GM19395 (cell line): ENCODE measurements around the gene MT1X.
A peak's percentile ranks its signal among the peaks of the same experiment; 100 is the strongest.

ENCODE experiments used
- ATAC-seq: cut with Tn5 transposase; IDR thresholded peaks from one replicate; pipeline ENCODE4 v1.9.1; 2021; ENCODE audit warnings: mild to moderate bottlenecking, moderate library complexity; ENCODE audit not compliant: unreplicated experiment

Gene MT1X

DNA sequence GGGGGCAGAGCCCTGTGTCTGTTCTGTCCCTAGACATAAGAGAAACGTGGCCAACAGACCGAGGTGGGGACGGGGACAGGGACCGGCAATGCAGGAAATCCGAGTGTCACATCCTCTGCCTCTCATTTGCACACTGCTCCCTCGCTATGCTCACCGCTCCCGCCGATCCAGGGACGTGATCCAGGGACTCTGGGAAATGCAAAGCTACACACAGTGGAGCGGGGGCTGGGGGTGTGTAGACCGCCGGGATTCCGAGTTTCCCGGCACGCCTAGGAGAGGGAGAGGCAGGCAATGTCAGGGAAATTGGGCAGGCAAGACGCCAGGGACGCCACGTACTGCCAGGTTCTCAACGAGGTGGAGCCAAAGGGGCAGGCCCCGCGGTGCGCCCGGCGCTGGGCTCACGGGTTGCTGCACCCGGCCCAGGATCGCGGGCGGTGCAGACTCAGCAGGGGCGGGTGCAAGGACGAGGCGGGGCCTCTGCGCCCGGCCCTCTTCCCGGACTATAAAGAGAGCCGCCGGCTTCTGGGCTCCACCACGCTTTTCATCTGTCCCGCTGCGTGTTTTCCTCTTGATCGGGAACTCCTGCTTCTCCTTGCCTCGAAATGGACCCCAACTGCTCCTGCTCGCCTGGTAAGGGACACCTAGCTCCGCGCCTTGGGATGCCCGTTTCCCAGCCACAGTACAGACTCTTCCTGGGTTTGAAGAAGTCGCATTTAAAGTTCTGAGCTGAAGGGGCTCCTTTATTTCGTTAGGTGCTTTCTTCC, at the start of gene MT1X:
MT1X (plus strand) TSS at position 532 of the 764 bp plus-strand sequence; CDS start at position 603, 71 bp downstream.
- ATAC-seq: peak; percentile 95

DNA sequence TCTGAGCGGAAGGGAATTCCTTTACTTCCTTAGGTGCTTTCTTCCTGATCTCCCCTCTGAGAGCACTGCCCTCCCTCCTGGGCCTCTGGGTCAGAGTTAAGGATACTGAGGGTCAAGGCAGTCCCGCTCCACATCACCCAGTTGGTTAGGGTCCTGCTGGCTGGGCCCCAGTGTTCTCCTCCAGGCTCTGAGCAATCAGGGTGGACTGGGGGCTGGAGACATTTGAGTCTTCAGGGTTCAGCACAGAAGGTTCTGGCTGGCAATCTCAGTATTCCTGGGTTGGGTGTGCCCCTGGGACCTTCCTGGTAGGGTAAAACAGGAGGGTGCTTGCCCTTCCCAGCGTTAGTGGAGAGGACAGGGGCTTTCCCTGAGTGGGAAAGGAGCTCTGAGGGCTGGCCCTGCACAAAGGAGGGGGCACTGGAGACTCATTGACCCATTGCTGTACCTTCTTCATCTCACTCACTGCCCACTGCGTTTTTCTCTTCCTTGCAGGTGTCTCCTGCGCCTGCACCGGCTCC, 49.4 kb upstream of the MT1X start:
- ATAC-seq: no peak

DNA sequence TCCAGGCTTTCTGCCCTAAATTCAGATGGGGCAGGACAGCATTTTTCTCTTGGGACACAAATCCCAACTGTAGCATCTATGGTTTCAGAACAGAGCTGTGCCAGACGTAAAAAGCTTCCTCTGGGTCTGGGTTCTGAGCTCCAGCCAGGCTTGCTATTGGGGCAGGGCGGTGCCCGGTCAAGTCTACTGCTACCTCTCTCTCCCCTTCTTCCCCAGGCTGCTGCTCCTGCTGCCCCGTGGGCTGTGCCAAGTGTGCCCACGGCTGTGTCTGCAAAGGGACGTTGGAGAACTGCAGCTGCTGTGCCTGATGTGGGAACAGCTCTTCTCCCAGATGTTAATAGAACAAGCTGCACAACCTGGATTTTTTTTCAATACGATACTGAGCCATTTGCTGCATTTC, 48.7 kb upstream of the MT1X start:
- no peak for ATAC-seq

DNA sequence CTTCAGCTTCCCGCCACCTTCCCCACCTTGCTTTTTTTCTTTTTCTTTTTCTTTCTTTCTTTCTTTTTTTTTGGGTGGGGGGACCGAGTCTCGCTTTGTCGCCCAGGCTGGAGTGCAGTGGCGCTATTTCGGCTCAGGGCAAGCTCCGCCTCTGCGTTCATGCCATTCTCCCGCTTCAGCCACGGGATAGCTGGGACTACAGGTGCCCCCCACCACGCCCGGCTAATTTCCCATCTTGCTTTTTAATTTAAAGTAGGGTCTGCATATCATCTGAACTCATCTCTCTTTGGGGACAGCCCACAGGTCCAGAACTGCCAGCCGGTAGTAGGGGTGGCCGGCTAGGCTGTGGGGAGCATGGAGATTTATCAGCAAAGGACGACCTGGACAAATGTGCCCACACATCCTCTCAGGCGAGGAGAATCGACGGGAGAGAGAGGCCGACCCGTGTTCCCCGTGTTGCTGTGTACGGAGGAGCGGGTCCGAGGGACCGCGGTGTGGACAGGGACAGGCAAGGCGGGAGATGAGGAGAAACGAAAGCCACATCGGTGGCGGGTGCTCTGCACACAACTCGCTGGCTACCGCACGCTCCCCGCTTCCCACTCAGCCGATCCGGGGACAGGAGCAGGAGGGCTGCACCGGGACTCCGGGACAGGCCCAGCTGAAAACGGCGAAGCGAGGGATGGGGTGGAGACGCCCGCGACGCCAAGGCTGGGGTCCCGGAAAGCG, 47.4 kb upstream of the MT1X start:
- no peak for ATAC-seq

DNA sequence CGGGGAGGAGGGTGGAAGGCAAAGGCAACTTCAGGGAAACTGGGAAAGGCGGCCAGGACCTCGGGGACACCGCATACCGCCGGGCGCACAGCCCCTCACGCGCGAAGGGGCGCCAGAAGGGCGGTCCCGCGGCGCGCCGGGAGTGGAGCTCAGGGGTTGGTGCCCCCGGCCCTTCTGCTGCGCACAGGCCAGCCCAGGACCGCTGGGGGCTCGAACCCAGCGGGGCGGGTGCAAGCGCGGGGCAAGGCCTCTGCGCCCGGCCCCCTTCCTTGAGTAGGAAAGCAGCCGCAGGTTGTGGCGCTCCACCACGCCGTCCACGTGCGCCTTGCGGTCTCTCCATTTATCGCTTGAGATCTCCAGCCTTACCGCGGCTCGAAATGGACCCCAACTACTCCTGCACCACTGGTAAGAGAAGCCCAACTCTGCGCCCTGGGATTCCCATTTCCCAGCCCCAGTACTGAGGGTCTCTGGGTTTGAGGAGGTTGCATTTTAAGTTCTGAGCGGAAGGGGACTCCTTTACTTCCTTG, 46.8 kb upstream of the MT1X start:
- no peak for ATAC-seq

DNA sequence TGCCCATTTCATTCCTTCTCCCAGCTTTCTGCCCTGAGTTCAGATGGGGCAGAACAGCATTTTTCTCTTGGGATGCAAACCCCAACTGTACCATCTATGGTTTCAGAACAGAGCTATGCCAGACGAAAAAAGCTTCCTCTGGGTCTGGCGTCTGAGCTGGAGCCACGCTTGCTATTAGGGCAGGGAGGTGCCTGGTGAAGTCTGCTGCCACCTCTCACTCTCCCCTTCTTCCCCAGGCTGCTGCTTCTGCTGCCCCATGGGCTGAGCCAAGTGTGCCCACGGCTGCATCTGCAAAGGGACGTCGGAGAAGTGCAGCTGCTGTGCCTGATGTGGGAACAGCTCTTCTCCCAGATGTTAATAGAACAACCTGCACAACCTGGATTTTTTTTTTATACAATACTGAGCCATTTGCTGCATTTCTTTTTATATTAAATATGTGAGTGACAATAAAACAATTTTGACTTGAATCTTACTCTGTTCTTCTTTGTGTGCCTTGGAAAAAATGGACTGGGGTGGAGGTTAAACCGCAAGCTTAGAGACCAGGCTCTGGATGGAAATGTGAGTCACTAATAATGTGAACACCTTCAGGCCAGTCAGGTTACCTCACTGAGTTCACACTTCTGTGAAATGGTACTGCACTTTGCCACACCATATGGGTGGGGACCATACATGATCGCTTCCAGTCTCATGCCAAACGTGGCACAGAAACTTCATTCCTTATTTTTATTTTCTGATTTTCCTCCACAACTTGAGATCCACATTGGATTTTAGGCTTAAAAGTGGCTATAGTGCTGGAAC, 45.5 kb upstream of the MT1X start:
- no peak for ATAC-seq

DNA sequence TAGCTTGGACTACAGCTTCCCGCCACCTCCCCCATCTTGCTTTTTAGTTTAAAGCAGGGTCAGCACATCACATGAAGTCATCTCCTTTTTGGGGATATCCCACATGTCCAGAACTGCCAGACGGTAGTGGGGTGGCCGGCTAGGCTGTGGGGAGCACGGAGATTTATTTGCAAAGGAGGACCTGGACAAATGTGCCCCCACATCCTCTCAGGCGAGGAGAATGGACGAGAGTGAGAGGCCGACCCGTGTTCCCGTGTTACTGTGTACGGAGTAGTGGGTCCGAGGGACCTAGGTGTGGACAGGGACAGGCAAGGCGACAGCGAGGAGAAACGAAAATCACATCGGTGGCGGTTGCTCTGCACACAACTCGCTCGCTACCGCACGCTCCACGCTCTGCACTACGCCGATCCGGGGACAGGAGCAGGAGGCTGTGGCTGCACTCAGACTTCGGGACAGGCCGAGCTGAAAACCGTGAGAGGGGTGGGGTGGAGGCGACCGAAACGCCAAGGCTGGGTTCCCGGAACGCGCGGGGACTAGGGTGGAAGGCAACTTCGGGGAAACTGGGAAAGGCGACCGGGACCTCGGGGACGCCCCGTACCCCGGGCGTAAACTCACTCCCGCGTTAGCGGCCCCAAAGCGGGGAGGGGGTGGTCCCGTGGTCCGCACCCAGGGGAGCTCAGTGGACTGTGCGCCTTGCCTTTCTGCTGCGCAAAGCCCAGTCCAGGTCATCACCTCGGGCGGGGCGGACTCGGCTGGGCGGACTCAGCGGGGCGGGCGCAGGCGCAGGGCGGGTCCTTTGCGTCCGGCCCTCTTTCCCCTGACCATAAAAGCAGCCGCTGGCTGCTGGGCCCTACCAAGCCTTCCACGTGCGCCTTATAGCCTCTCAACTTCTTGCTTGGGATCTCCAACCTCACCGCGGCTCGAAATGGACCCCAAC, 44.2 kb upstream of the MT1X start, which contains the start of gene MT1A:
MT1A (plus strand) TSS at position 853 of the 937 bp plus-strand sequence; CDS start at position 926, 73 bp downstream.
- no peak for ATAC-seq

DNA sequence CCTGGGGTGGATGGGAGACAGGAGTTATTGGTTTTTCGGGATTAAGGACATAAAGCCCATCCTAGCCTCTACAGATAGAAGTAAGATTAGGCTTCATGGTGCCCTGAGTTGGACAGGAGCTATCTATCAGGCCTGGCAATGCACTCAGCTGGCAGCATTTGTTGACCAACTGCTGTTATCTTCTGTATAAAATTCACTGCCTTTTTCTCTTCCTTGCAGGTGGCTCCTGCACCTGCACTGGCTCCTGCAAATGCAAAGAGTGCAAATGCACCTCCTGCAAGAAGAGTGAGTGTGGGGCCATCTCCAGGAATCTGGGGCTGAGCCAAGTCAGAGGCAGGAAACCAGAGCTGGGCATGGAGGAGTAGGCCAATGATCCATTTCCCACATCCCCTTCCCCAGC, 43.2 kb upstream of the MT1X start:
- no peak for ATAC-seq

DNA sequence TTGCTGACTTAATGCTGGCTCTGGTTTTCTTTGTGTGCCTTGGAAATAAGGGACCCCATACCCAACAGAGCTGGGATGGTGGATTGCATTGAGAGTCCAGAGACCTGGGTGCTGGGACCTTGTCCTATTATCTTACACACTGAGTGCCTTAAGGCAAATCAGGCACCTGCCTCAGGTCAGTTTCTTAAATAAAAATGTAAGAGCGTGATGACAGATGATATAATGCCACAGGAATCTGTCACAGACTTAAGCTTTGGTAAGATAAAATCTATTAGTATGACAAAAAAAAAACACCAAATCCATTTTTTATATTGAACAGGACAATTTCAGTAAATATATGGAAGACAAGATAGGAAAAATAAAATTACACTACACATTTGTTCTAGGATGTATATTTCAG, 42.2 kb upstream of the MT1X start:
- no peak for ATAC-seq

DNA sequence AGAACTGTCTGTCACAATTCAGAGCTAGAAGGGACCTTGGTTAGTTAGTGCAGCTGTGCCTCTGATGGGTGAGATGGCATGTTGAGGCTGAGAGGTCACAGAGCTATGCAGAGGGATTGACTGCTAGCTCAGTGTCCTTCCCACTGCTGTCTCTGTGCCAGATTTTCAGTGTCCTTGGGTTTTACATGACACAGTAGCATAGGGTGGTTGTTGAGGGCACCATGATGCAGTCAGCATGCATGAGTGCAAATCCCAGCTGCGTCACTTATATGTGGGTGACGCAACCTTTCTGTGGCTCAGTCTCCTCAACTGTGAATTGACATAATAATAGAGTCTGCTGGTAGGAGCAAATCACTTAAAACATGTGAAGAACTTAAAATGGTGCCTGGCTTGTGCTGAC, 41.1 kb upstream of the MT1X start:
- no peak for ATAC-seq

DNA sequence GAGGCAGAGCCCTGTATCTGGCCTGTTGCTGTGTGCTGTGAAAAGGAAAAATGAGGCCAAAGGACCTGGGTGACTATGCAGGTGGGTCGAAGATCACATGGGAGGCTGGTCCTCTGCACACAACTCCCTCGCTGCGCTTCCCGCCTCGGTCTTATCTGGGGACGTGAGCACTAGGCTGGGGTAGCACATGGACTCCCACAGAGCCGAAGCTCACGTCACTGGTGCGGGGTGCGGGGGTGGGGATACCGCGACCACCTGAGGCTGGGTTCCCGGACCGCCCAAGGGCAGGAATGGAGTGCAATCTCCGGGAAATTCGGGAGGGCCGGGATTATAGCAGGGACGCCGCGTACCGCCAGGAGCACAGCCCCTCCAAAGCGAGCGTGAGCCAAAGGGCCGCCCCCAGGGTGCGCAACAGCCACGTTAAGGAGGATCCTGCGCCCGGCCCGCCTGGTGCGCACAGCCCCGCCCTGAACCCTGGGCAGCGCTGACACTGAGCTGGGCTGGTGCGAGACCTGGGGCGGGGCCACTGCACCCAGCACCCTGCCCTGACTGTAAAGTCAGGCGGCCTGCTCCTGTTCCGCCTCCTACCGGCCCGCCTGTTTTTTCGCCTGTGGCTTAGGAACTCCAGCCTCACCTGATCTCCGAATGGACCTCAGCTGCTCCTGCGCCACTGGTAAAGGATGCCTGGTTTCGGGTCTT, 39.0 kb upstream of the MT1X start:
- ATAC-seq: no peak

DNA sequence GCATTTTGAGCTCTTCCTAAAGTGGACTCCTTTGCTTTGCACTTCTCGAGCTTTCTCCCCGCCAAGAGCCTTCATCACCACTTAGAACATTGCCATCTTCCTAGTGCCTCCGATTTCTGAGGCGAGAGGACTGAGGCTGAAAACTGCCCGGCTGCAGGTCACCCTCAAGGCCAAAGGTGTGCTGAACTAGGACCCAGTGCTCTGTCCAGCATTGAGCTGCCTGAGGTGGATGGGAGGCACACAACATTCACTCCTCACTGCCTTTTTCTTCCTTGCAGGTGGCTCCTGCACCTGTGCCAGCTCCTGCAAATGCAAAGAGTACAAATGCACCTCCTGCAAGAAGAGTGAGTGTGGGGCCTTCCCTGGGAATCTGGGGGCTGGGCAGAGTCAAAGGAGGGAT, 38.4 kb upstream of the MT1X start:
- no peak for ATAC-seq

DNA sequence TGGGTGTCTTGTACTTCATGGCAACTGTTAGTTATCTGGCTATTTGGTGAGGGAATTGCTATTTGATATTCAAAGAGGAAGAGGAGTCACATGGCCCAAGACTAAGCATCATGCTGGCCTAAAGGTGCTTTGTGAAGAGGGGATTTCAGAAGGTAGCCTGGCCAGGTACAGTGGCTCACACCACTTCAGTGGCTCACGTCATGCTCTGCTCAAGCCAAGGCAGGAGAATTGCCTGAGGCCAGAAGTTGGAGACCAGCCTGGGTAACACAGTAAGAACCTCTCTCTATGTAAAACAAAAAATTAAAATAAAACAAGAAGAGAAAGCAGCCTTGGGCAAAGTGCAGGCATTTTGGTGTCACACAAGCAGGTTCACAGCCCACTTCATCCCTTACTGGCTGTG, 37.0 kb upstream of the MT1X start:
- ATAC-seq: no peak

DNA sequence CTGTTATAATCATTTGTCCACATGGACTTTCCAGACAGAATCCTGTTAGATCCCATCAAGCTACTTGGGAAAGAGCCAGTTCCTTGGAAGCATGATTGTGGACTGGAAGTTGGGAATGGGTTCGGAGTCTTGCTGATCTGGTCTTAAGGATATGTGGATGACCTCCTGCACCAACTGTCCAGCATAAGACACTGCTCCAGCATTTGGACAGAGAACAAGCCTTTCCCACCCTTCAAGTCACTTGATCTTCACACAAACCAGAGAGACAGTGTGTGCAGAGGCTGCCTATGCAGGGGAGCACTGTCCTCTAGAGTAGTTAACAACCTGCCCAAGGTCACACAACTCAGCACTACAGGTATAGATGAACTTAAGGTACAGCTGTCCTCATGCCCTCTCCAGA, 36.4 kb upstream of the MT1X start:
- no peak for ATAC-seq

DNA sequence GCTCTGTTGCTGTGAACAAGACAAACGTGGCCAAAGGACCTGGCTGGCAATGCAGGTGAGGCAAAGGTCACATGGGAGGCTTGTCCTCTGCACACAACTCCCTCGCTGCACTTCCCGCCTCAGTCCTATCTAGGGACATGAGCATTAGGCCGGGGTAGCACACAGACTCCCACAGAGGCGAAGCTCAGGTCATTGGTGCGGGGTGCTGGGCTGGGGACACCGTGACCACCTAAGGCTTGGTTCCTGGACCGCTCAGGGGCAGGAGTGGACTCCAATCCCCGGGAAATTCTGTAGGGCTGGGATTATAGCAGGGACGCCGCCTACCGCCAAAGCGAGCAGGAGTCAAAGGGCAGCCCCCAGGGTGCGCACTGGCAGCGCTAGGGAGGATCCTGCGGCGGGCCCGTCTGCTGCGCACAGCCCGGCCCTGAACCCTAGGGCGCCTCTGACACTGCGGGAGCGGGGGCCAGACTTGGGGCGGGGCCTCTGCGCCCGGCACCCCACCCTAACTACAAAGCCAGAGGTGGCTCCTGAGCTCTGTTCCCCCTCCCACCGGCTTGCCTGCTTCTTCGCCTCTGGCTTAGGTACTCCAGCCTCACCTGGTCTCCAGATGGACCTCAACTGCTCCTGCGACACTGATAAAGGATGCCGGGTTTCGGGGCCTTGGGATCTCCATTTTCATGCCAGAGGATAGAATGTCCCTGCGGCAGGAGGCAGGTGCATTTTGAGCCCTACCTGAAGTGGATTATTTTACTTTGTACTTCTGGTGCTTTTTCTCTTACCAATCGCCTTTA, 34.4 kb upstream of the MT1X start:
- no peak for ATAC-seq

DNA sequence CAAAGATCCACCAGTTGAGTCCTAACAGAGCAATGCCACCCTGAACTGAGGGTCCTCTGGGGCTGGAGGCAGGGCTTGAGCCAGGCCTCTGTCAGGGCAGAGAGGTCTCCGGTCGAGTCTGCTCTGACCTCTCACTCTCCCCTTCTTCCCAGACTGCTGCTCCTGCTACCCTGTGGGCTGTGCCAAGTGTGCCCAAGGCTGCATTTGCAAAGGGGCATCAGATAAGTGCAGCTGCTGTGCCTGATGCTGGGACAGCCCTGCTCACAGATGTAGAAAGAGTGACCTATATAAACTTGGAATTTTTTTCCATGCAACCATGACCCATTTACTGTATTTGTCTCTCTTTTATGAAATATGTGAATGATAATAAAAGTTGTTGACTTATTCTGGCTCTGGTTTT, 33.0 kb upstream of the MT1X start:
- no peak for ATAC-seq

DNA sequence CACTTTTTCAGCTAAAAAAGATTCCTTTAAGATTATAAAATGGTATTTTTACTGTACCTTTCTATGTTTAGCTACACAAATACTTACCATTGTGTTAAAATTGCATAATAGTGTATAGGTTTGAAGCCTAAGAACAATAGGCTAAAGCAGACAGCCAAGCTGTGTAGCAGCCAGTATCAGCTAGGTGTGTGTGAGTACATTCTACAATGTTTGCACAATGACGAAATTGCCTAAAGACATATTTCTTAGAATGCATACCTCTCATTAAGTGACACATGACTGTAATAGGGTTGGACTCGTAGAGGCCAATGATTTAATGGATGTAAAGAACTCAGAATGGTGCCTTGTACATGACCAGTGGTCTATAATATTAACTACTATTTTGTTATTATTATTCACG, 32.5 kb upstream of the MT1X start:
- ATAC-seq: no peak

DNA sequence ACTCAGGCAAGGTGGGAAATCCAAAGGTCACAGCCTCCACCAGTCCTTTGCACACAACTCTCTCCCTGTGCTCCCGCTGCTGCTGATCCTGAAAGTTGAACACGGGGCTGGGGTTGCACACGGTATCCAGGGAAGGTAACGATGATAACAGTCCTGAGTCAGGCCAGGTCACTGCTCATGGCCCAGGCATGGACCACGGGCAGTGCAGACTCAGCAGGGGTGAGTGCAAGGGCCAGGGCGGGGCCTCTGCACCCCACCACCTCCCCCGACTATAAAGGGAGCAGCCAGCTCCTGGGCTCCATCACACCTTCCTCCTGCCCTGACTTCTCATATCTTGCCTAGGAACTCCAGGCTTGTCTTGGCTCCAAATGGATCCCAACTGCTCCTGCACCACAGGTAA, 30.7 kb upstream of the MT1X start, which contains the start of gene MT1B:
MT1B (plus strand) TSS at position 301 of the 400 bp plus-strand sequence; CDS start at position 369, 68 bp downstream.
- ATAC-seq: no peak
